HepG2 (cell line): ENCODE measurements around the gene GANC. TPM values are rescaled to one million over a fixed set of nuclear protein-coding genes. Genes with fewer than 3 reads are reported as not detected.

Experiments
- ATAC-seq: fragments of 200-7000 bp; cut with Tn5 transposase; 3 replicates; pipeline ENCODE4 v1.9.1; 2020; ENCODE audit warnings: mild to moderate bottlenecking, moderate library complexity
- BruUV-seq: library from RNA; stranded (reverse); fragments of 400-500 nt; replicated peaks from 2 replicates; lab custom pipeline; 2021; lab: Mats Ljungman, UMichigan
- CTCF ChIA-PET: fragments of 300-600 bp; formaldehyde crosslinking; extraction: SDS; loops from one replicate; lab custom pipeline; 2021; ENCODE audit warnings: low total read pairs, inconsistent platforms, low intra/inter-chr PET ratio; lab: Yijun Ruan, JAX
- POLR2A ChIA-PET: fragments of 350-600 bp; sonication (Branson Sonifier 250); formaldehyde crosslinking; loops from one replicate; lab custom pipeline; 2020; ENCODE audit warnings: antibody characterized with exemption, inconsistent platforms; lab: Yijun Ruan, JAX
- DNase-seq: peaks from one replicate; pipeline ENCODE4 v3.0.0-alpha.2; 2015; ENCODE audit warnings: low spot score
- FAIRE-seq: peaks from 3 replicates; lab custom pipeline; 2011; peaks lifted over from hg19 to GRCh38; lab: Jason Lieb, UNC
- H2AFZ ChIP-seq: one replicate; pipeline ENCODE4 v1.6.1; 2011; ENCODE audit warnings: low read length, inconsistent platforms
- H3K27ac ChIP-seq: fragments of 300-600 bp; 3 replicates; pipeline ENCODE4 v1.8.0; 2011; ENCODE audit warnings: mixed run types, mild to moderate bottlenecking, mixed read lengths, low read length, inconsistent platforms; ENCODE audit not compliant: insufficient read depth; ENCODE audit errors: extremely low read length
- H3K27me3 ChIP-seq, 2 experiments: fragments of 200-600 bp in 1 of 2; 2 replicates in 1 of 2; 3 replicates in 1 of 2; pipeline versions ENCODE4 v1.6.0 to v1.8.0; 2011; ENCODE audit warnings: low read length in 2 of 2, mild to moderate bottlenecking in 2 of 2, moderate library complexity in 2 of 2, inconsistent platforms in 1 of 2; ENCODE audit not compliant: insufficient read depth in 2 of 2, control insufficient read depth in 1 of 2
- H3K36me3 ChIP-seq, 2 experiments: fragments of 200-600 bp in 1 of 2; replicated peaks in 1 of 2; 2 replicates in 1 of 2; 3 replicates in 1 of 2; pipeline versions ENCODE4 v1.5.1 to v1.8.0; 2011; ENCODE audit warnings: low read length in 2 of 2, inconsistent platforms in 1 of 2; ENCODE audit not compliant: insufficient read depth in 2 of 2, control insufficient read depth in 1 of 2
- H3K4me1 ChIP-seq: 2 replicates; pipeline ENCODE4 v1.5.1; 2012; ENCODE audit warnings: low read length, inconsistent platforms; ENCODE audit not compliant: insufficient read depth
- H3K4me2 ChIP-seq: 2 replicates; pipeline ENCODE4 v1.6.0; 2011; ENCODE audit warnings: low read depth, low read length, inconsistent platforms
- H3K4me3 ChIP-seq, 3 experiments: fragments of 200-600 bp in 1 of 3; sonication (generic), shearing (Covaris generic) in 1 of 3; replicated peaks in 1 of 3; 2 replicates each; pipeline ENCODE4 v1.5.1; 2011 to 2016; ENCODE audit warnings: low read length in 3 of 3, inconsistent platforms in 2 of 3, low read depth in 2 of 3, mild to moderate bottlenecking in 2 of 3, control low read depth in 1 of 3, mixed read lengths in 1 of 3; ENCODE audit not compliant: insufficient read depth in 1 of 3
- H3K79me2 ChIP-seq: one replicate; pipeline ENCODE4 v1.6.1; 2011; ENCODE audit warnings: low read length, inconsistent platforms; ENCODE audit not compliant: insufficient read depth
- H3K9ac ChIP-seq: 2 replicates; pipeline ENCODE4 v1.6.0; 2011; ENCODE audit warnings: mild to moderate bottlenecking, low read depth, low read length, inconsistent platforms; ENCODE audit not compliant: insufficient read depth
- H3K9me3 ChIP-seq: 2 replicates; pipeline ENCODE4 v1.5.1; 2012; ENCODE audit warnings: mild to moderate bottlenecking, low read length
- H4K20me1 ChIP-seq: 2 replicates; pipeline ENCODE4 v1.6.0; 2011; ENCODE audit warnings: inconsistent platforms, mild to moderate bottlenecking, low read length, moderate library complexity; ENCODE audit not compliant: insufficient read depth
- CC2D1A ChIP-seq: sonication (generic); formaldehyde crosslinking; IDR thresholded peaks from 2 replicates; pipeline ENCODE4 v1.8.1; 2023; ENCODE audit warnings: mild to moderate bottlenecking, missing genetic modification reagents
- ETV5 ChIP-seq: IDR thresholded peaks from 2 replicates; pipeline ENCODE4 v1.6.1; 2018; ENCODE audit warnings: missing biosample characterization, missing genetic modification reagents, inconsistent platforms, borderline replicate concordance
- FOSL1 ChIP-seq: sonication (generic); formaldehyde crosslinking; IDR thresholded peaks from 2 replicates; pipeline ENCODE4 v1.9.0; 2021; ENCODE audit warnings: missing genetic modification reagents, borderline replicate concordance
- KDM5A ChIP-seq: fragments of 200-600 bp; sonication (generic); IDR thresholded peaks from 2 replicates; pipeline ENCODE4 v1.7.0; 2018; ENCODE audit warnings: antibody characterized with exemption, mild to moderate bottlenecking, low read length, borderline replicate concordance
- KLF9 ChIP-seq: IDR thresholded peaks from 2 replicates; pipeline ENCODE4 v1.6.1; 2016; ENCODE audit warnings: low read depth
- MED1 ChIP-seq: sonication (generic); formaldehyde crosslinking; IDR thresholded peaks from 2 replicates; pipeline ENCODE4 v1.4.0; 2020; ENCODE audit warnings: missing genetic modification reagents
- MIER2 ChIP-seq: IDR thresholded peaks from 2 replicates; pipeline ENCODE4 v1.6.1; 2016; ENCODE audit warnings: missing biosample characterization, missing genetic modification reagents
- NBN ChIP-seq: fragments of 450-650 bp; conservative IDR thresholded peaks from 2 replicates; pipeline ENCODE4 v1.6.1; 2017
- NPAS2 ChIP-seq: sonication (generic); formaldehyde crosslinking; IDR thresholded peaks from 2 replicates; pipeline ENCODE4 v1.8.0; 2022; ENCODE audit warnings: mild to moderate bottlenecking, missing genetic modification reagents, borderline replicate concordance
- RFX5 ChIP-seq: IDR thresholded peaks from 2 replicates; pipeline ENCODE4 v1.6.1; 2011; ENCODE audit warnings: low read depth, low read length, improper control_type of control experiment
- ZFX ChIP-seq: sonication (generic); formaldehyde crosslinking; IDR thresholded peaks from 2 replicates; pipeline ENCODE4 v1.4.0; 2020; ENCODE audit warnings: mild to moderate bottlenecking, low read depth, missing genetic modification reagents, moderate library complexity
- ZNF34 ChIP-seq: sonication (generic); formaldehyde crosslinking; IDR thresholded peaks from 2 replicates; pipeline ENCODE4 v1.4.0; 2020; ENCODE audit warnings: mild to moderate bottlenecking, missing genetic modification reagents, borderline replicate concordance
- ZSCAN21 ChIP-seq: sonication (generic); formaldehyde crosslinking; IDR thresholded peaks from 2 replicates; pipeline ENCODE4 v1.8.0; 2022; ENCODE audit warnings: mild to moderate bottlenecking, missing genetic modification reagents, moderate library complexity, borderline replicate concordance
- WGBS: methylation state at CpG from one replicate; pipeline ENCODE4 v1.1.6; 2017; ENCODE audit warnings: low lambda C conversion rate; 5-methylcytosine and 5-hydroxymethylcytosine counted together
- in situ Hi-C: cut with HindIII; loops from 2 replicates; pipeline ENCODE4 v1.10.0; 2017; ENCODE audit warnings: low pct_unique_long_range_greater_than_20kb; ENCODE audit not compliant: extremely low pct_ligation_motif_present
- intact Hi-C: fragments of 100-400 bp; cut with micrococcal nuclease; formaldehyde crosslinking; loops from one replicate; pipeline ENCODE4 v1.10.0; 2022; ENCODE audit not compliant: unreplicated experiment
- polyA plus RNA-seq, 8 experiments: library from polyadenylated mRNA; depleted of rRNA in 3 of 8; stranded (reverse) in 7 of 8; unstranded in 1 of 8; fragments of >200 nt; fragmentation: Illumina TruSeq in 4 of 8; extraction: Trizol in 4 of 8; gene quantifications; 2 replicates each; pipeline versions ENCODE4 v1.2.1 to v1.2.3, GENCODE V29; 2011 to 2016; ENCODE audit warnings: low read depth in 4 of 8, missing spikeins in 1 of 8, mixed read lengths in 1 of 8; ENCODE audit not compliant: insufficient read depth in 1 of 8
- total RNA-seq, 5 experiments: library from RNA; depleted of rRNA; stranded (reverse); fragments of >200 nt; fragmentation: Illumina TruSeq; extraction: Trizol; gene quantifications; 2 replicates each; pipeline ENCODE4 v1.2.3, GENCODE V29; 2016; ENCODE audit warnings: low read depth in 1 of 5
- TF ChIP-seq, protein P1 (sequence below): sonication (generic); formaldehyde crosslinking; IDR thresholded peaks from 2 replicates; pipeline ENCODE4 v1.8.1; 2023; ENCODE audit warnings: mild to moderate bottlenecking, moderate library complexity, missing genetic modification reagents
- TF ChIP-seq, protein P2 (sequence below): IDR thresholded peaks from 2 replicates; pipeline ENCODE4 v1.6.1; 2016
- TF ChIP-seq, protein P3 (sequence below): sonication (generic); formaldehyde crosslinking; IDR thresholded peaks from 2 replicates; pipeline ENCODE4 v1.4.0; 2020; ENCODE audit warnings: low read depth, mild to moderate bottlenecking, missing genetic modification reagents
- TF ChIP-seq, protein P4 (sequence below): sonication (generic); formaldehyde crosslinking; IDR thresholded peaks from 2 replicates; pipeline ENCODE4 v1.9.0; 2021; ENCODE audit warnings: missing genetic modification reagents, mild to moderate bottlenecking, borderline replicate concordance

The GANC gene
- total and polyA plus RNA-seq, 2 of the 13 experiments (the other 11 are each of a cell fraction or from before 2014, with no cell fraction given): 17.0 to 21.0 TPM

DNA sequence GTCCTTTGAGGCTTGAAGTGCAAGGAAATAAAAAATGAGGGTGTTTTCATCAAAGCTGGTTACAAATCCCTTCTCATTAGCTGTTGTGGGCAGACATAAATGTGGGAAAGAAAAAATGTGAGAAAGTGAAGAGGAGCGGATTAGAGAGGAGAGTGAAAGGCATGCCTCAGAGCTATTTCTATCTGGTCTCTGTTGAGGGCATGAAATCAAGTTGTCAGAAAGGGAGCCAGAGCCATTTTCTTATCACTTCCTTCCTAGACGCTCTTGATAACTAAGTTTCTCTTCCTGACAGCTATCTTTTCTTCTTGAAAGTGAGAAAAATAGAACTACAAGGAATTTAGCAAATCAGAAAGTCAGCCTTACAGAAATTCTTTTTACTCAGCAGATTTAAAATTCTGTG is 65.5 kb downstream of the GANC start:
- DNase-seq (no peak), FAIRE-seq (no peak), ATAC-seq (no peak)
- TF ChIP-seq ZNF34 (CRISPR knock-in tag) (no peak), ZSCAN21 (CRISPR knock-in tag) (no peak), FOSL1 (CRISPR knock-in tag) (no peak), CC2D1A (CRISPR knock-in tag) (no peak), MIER2 (CRISPR knock-in tag) (no peak), MED1 (CRISPR knock-in tag) (no peak), NPAS2 (CRISPR knock-in tag) (no peak), RFX5 (no peak), KLF9 (CRISPR knock-in tag) (no peak), ETV5 (CRISPR knock-in tag) (no peak), KDM5A (no peak), ZFX (CRISPR knock-in tag) (no peak), NBN (no peak)
- TF ChIP-seq, protein P1, sequence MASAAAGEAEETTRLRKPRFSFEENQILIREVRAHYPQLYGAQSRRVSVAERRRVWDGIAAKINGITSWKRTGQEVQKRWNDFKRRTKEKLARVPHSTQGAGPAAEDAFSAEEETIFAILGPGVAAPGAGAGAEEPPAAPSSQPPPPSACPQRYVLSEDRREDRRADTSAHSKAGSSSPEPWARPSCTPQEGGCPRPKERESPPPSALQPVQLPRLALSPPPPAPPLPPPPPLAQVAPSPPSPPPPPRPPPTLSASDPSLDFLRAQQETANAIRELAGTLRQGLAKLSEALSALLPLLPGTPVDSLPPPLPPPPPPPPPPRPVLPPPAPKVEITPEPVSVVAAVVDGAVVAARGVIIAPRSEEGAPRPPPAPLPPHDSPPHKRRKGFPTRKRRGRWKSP (CRISPR knock-in tag): no peak
- TF ChIP-seq, protein P2, sequence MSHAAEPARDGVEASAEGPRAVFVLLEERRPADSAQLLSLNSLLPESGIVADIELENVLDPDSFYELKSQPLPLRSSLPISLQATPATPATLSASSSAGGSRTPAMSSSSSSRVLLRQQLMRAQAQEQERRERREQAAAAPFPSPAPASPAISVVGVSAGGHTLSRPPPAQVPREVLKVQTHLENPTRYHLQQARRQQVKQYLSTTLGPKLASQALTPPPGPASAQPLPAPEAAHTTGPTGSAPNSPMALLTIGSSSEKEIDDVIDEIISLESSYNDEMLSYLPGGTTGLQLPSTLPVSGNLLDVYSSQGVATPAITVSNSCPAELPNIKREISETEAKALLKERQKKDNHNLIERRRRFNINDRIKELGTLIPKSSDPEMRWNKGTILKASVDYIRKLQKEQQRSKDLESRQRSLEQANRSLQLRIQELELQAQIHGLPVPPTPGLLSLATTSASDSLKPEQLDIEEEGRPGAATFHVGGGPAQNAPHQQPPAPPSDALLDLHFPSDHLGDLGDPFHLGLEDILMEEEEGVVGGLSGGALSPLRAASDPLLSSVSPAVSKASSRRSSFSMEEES (CRISPR knock-in tag): no peak
- TF ChIP-seq, protein P3, sequence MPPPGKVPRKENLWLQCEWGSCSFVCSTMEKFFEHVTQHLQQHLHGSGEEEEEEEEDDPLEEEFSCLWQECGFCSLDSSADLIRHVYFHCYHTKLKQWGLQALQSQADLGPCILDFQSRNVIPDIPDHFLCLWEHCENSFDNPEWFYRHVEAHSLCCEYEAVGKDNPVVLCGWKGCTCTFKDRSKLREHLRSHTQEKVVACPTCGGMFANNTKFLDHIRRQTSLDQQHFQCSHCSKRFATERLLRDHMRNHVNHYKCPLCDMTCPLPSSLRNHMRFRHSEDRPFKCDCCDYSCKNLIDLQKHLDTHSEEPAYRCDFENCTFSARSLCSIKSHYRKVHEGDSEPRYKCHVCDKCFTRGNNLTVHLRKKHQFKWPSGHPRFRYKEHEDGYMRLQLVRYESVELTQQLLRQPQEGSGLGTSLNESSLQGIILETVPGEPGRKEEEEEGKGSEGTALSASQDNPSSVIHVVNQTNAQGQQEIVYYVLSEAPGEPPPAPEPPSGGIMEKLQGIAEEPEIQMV (CRISPR knock-in tag): no peak
- TF ChIP-seq, protein P4, sequence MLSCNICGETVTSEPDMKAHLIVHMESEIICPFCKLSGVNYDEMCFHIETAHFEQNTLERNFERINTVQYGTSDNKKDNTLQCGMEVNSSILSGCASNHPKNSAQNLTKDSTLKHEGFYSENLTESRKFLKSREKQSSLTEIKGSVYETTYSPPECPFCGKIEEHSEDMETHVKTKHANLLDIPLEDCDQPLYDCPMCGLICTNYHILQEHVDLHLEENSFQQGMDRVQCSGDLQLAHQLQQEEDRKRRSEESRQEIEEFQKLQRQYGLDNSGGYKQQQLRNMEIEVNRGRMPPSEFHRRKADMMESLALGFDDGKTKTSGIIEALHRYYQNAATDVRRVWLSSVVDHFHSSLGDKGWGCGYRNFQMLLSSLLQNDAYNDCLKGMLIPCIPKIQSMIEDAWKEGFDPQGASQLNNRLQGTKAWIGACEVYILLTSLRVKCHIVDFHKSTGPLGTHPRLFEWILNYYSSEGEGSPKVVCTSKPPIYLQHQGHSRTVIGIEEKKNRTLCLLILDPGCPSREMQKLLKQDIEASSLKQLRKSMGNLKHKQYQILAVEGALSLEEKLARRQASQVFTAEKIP (CRISPR knock-in tag): no peak
- WGBS: 88% methylated on average over 2 of the region's 2 CpGs
- in situ Hi-C loops: no loop called here
- intact Hi-C loops: no loop called here
- no peak overlapping the region for H3K27ac ChIP-seq
- no peak overlapping the region for H3K4me3 ChIP-seq
- no peaks in the 10 kb centered on the region for H3K27me3 ChIP-seq
- no peak overlapping the region for H3K4me2 ChIP-seq
- peaks cover 7% of the 10 kb centered on the region for H3K9me3 ChIP-seq
- no peaks in the 10 kb centered on the region for H3K4me1 ChIP-seq
- ChIA-PET POLR2A (no interaction called here), CTCF (no interaction called here)
- H3K79me2 ChIP-seq: no peaks in the 10 kb centered on the region
- H3K9ac ChIP-seq: no peak overlapping the region
- H3K36me3 ChIP-seq: no peaks in the 10 kb centered on the region; a peak in 1 of 5 replicates
- no peaks in the 10 kb centered on the region for H4K20me1 ChIP-seq
- H2AFZ ChIP-seq: no peak overlapping the region
- no TSS peak for BruUV-seq
